ENCODE data around the gene LAMB1.

DNA sequence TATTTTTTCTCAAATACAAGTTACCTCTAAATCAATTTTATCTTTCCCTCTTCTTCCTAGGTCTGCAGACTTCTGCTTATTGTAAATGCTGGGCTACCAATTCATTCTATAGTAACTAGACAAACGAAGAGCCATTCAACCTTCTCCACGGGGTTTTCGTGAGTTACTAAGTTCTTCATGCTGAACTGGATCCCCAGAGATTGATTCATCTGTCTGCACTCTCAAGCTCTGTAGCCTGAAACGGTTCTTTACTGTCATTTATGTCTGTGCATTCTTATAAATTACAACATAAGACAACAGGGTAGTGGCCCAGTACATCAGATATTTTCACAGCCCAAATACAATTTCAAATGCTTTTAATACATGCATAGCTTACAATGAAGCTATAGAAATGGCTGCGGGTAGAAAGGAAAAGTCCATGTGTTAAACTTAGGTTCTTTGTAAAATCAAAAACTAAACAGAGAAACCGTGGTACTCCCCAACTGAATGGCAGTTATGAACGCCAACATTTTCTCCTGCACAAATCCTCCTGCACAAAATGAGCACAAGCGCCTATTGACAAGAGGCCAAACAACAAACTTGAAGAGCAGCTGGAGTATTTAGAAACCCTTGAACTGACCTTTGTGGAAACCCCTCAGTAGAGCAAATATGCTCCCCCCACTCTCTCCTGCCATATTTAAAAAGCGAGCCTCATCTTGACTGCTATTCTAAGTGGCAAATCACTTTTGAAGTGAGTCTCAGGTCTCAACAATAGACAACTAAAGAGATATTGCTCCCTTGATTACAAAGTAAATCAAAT is 20.7 kb downstream of the LAMB1 start:
- TF ChIP-seq, protein P1, sequence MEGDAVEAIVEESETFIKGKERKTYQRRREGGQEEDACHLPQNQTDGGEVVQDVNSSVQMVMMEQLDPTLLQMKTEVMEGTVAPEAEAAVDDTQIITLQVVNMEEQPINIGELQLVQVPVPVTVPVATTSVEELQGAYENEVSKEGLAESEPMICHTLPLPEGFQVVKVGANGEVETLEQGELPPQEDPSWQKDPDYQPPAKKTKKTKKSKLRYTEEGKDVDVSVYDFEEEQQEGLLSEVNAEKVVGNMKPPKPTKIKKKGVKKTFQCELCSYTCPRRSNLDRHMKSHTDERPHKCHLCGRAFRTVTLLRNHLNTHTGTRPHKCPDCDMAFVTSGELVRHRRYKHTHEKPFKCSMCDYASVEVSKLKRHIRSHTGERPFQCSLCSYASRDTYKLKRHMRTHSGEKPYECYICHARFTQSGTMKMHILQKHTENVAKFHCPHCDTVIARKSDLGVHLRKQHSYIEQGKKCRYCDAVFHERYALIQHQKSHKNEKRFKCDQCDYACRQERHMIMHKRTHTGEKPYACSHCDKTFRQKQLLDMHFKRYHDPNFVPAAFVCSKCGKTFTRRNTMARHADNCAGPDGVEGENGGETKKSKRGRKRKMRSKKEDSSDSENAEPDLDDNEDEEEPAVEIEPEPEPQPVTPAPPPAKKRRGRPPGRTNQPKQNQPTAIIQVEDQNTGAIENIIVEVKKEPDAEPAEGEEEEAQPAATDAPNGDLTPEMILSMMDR (IDR thresholded peaks at IDR 0.05), result no peak
- TF ChIP-seq POLR2A (IDR thresholded peaks at IDR 0.05), result no peak

Measured in esophagus squamous epithelium (tissue), 4 donors.